Omental fat pad (tissue), 4 donors: Measurements from ENCODE around the gene TBC1D10A. TPM values are rescaled to one million over a fixed set of nuclear protein-coding genes. Genes with fewer than 3 reads are reported as not detected.
"Not testable (repeated sequence)": the region's sequence is repeated elsewhere in the genome, so short reads cannot be mapped to it uniquely, and the experiment has no call there.

Experiments used
- ATAC-seq: fragments of 150-250 bp; one replicate; pipeline ENCODE4 v1.9.1; 2016; ENCODE audit warnings: mild to moderate bottlenecking, moderate library complexity; ENCODE audit not compliant: low FRiP score
- DNase-seq: peaks from one replicate; pipeline ENCODE4 v3.0.0-alpha.2; 2019; ENCODE audit warnings: low spot score
- CTCF ChIP-seq, 3 donors: fragments of 450-650 bp; IDR thresholded peaks; one replicate each; pipeline ENCODE4 v1.5.1; 2016 to 2017; ENCODE audit warnings: antibody characterized with exemption in 3 of 3, mild to moderate bottlenecking in 3 of 3, moderate library complexity in 2 of 3
- total RNA-seq, 4 donors: library from RNA; depleted of rRNA; stranded (reverse); fragments of >200 nt; gene quantifications; one replicate each; pipeline ENCODE4 v1.1.0, GENCODE V29; 2016

Gene TBC1D10A
- total RNA-seq, 4 donors from 2014 or later = 17.5 to 42.1 (median 26.0) TPM

GRCh38 chr22:30347255-30347892 is 20.6 kb upstream of the TBC1D10A start:
- TF ChIP-seq CTCF (IDR thresholded peaks at IDR 0.05) = no peak
- no peak for DNase-seq
- ATAC-seq = no peak

- no peak for TF ChIP-seq CTCF (IDR thresholded peaks at IDR 0.05)
- ATAC-seq (no peak), DNase-seq (no peak)
These were observed 17.9 kb upstream of the TBC1D10A start for GRCh38 chr22:30344447-30345200.

- ATAC-seq = no peak
- no peak for DNase-seq
- no peak for TF ChIP-seq CTCF (IDR thresholded peaks at IDR 0.05)
These were observed 14.4 kb upstream of the TBC1D10A start for GRCh38 chr22:30340911-30341685.

- TF ChIP-seq CTCF (IDR thresholded peaks at IDR 0.05) = no peak
- no peak for ATAC-seq
These were observed 12.1 kb upstream of the TBC1D10A start for GRCh38 chr22:30338802-30339201.

GRCh38 chr22:30338341-30338740 is 11.6 kb upstream of the TBC1D10A start:
- ATAC-seq = not testable (repeated sequence)

More at GRCh38 chr22:30338802-30339201, 12.1 kb upstream of the TBC1D10A start:
- no peak for DNase-seq

GRCh38 chr22:30337461-30337778 is 10.7 kb upstream of the TBC1D10A start:
- ATAC-seq = no peak
- TF ChIP-seq CTCF (IDR thresholded peaks at IDR 0.05) = no peak

More at GRCh38 chr22:30338341-30338740, 11.6 kb upstream of the TBC1D10A start:
- not testable (repeated sequence) for DNase-seq

GRCh38 chr22:30336752-30337460 is 10.2 kb upstream of the TBC1D10A start:
- TF ChIP-seq CTCF (IDR thresholded peaks at IDR 0.05) = no peak
- ATAC-seq (no peak), DNase-seq (no peak)

More at GRCh38 chr22:30337461-30337778, 10.7 kb upstream of the TBC1D10A start:
- DNase-seq = no peak
